Common myeloid progenitor, CD34-positive (primary cell): ENCODE measurements around the gene DOK7.

ENCODE experiments used
- CTCF ChIA-PET: fragments of 350-600 bp; sonication (Branson Sonifier 250); formaldehyde crosslinking; loops from one replicate; lab custom pipeline; 2021; ENCODE audit warnings: antibody characterized with exemption; lab: Charles Lee
- POLR2A ChIA-PET: fragments of 350-600 bp; sonication (Branson Sonifier 250); formaldehyde crosslinking; loops from one replicate; lab custom pipeline; 2021; ENCODE audit warnings: antibody characterized with exemption; lab: Charles Lee
- DNase-seq, 3 donors: peaks; one replicate each; pipeline versions ENCODE4 v3.0.0 to v3.0.0-alpha.2; 2013
- H3K27ac ChIP-seq, 2 experiments: 1 replicate in 1 of 2; 2 replicates in 1 of 2; pipeline ENCODE4 v1.7.0; 2013; ENCODE audit warnings: inconsistent platforms in 2 of 2, low read length in 2 of 2, mild to moderate bottlenecking in 2 of 2, low read depth in 1 of 2, moderate library complexity in 1 of 2; ENCODE audit not compliant: severe bottlenecking in 2 of 2, insufficient read depth in 1 of 2, poor library complexity in 1 of 2
- H3K27me3 ChIP-seq, 5 experiments: replicated peaks in 2 of 5; 1 replicate in 3 of 5; 2 replicates in 2 of 5; pipeline versions ENCODE4 v1.6.1 to v1.7.0; 2013; ENCODE audit warnings: low read length in 4 of 5, mild to moderate bottlenecking in 2 of 5, moderate library complexity in 2 of 5, inconsistent platforms in 1 of 5; ENCODE audit not compliant: insufficient read depth in 5 of 5, control insufficient read depth in 4 of 5
- H3K36me3 ChIP-seq, 4 experiments: 1 replicate in 2 of 4; 2 replicates in 2 of 4; pipeline versions ENCODE4 v1.6.1 to v1.7.0; 2013; ENCODE audit warnings: low read length in 3 of 4, control low read depth in 1 of 4, mild to moderate bottlenecking in 1 of 4; ENCODE audit not compliant: control insufficient read depth in 4 of 4, insufficient read depth in 4 of 4
- H3K4me1 ChIP-seq, 4 experiments: 1 replicate in 3 of 4; 2 replicates in 1 of 4; pipeline versions ENCODE4 v1.6.1 to v1.7.1; 2013; ENCODE audit warnings: low read length in 3 of 4, mild to moderate bottlenecking in 3 of 4, control low read depth in 1 of 4, inconsistent platforms in 1 of 4, moderate library complexity in 1 of 4; ENCODE audit not compliant: control insufficient read depth in 4 of 4, insufficient read depth in 4 of 4; ENCODE audit errors: control extremely low read depth in 1 of 4
- H3K4me3 ChIP-seq, 7 experiments: 1 replicate in 4 of 7; 2 replicates in 3 of 7; pipeline versions ENCODE4 v1.5.1 to v1.7.0; 2013; ENCODE audit warnings: mild to moderate bottlenecking in 7 of 7, low read length in 6 of 7, moderate library complexity in 6 of 7, inconsistent platforms in 2 of 7, low read depth in 2 of 7, control low read depth in 1 of 7; ENCODE audit not compliant: insufficient read depth in 4 of 7, control insufficient read depth in 1 of 7; ENCODE audit errors: extremely low read depth in 1 of 7
- H3K9me3 ChIP-seq, 5 experiments: 1 replicate in 4 of 5; 2 replicates in 1 of 5; pipeline versions ENCODE4 v1.6.1 to v1.7.1; 2013; ENCODE audit warnings: low read length in 4 of 5, mild to moderate bottlenecking in 2 of 5, inconsistent platforms in 1 of 5, low read depth in 1 of 5, moderate library complexity in 1 of 5; ENCODE audit not compliant: control insufficient read depth in 4 of 5, insufficient read depth in 2 of 5; ENCODE audit errors: control extremely low read depth in 1 of 5
- WGBS: methylation state at CpG from one replicate; pipeline ENCODE4 v1.1.5; 2013; ENCODE audit not compliant: insufficient coverage; 5-methylcytosine and 5-hydroxymethylcytosine counted together

Gene DOK7

DNA sequence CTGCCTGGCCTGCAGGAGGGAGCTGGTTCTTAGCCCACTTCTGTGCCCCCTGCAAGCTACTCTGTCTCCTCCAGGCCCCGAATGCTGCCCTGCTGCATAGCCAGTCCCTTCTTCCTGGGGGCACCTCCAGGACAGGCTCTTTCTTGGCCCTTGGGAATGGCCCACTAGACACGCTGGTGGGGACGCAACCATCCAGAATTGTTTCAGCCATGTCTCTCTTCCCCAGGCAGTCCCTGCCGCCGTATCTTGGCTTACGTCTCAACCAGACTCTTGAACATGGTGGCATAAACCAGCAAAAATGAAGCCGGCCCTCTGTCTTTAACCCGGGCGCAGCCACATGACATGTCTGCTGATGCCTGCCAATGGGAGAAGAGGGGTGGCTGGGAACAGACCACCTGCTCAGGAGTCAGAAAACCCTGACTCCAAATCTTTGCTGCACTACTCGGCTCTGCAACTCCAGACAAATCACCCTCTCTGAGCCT lies 60.1 kb downstream of the DOK7 start:
- peaks cover 0 to 3% (median 1%) of the 10 kb centered on the region in 4 experiments for H3K4me1 ChIP-seq
- H3K27me3 ChIP-seq, result no peaks in the 10 kb centered on the region
- ChIA-PET CTCF (no interaction called here), POLR2A (no interaction called here)
- WGBS, result 86% methylated on average over 10 of the region's 10 CpGs
- DNase-seq, result no peak
- no peak overlapping the region for H3K4me3 ChIP-seq
- no peaks in the 10 kb centered on the region for H3K9me3 ChIP-seq
- no peak overlapping the region for H3K27ac ChIP-seq
- peaks cover 6 to 88% (median 55%) of the 10 kb centered on the region in 4 experiments for H3K36me3 ChIP-seq

DNA sequence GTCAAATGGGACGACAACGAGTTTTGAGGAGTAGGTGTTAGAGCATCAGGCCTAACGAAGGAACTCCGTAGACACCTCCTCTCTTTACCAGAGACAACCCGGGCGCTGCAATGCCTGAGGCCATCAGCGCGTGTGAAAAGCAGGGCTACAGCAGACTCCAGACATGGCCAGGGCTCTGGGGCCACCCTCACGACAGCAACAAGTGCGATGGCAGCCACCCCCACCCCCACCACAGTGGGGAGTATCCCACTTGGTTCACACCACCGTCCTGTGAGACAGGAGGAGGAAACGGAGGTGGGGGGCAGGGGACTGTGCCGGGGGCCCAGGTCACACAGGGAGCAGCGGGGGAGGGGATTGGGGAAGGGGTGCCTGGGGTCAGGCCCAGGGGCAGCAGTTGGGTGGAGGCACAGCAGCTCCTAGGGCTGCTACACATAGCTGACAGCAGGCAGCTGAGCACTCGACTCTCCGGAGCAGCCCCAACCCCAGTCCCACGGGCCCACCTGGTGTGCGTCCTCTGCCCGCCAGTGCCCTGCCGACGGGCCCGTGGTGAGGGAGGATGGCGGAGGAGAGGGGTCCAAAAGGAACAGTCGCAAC lies 60.6 kb downstream of the DOK7 start:
- DNase-seq, result no peak
- peaks cover 6 to 89% (median 56%) of the 10 kb centered on the region in 4 experiments for H3K36me3 ChIP-seq
- H3K4me1 ChIP-seq, result peaks cover 0 to 3% (median 1%) of the 10 kb centered on the region in 4 experiments
- no peak overlapping the region for H3K4me3 ChIP-seq
- 96% methylated on average over 16 of the region's 24 CpGs for WGBS
- POLR2A ChIA-PET, result interaction anchor here (0.5 kb wide), 1 partner anchor 807 kb away, joined by 3 read pairs; no protein-coding TSS in a partner anchor
- H3K9me3 ChIP-seq, result no peaks in the 10 kb centered on the region
- H3K27ac ChIP-seq, result no peak overlapping the region
- CTCF ChIA-PET, result no interaction called here
- H3K27me3 ChIP-seq, result no peaks in the 10 kb centered on the region

DNA sequence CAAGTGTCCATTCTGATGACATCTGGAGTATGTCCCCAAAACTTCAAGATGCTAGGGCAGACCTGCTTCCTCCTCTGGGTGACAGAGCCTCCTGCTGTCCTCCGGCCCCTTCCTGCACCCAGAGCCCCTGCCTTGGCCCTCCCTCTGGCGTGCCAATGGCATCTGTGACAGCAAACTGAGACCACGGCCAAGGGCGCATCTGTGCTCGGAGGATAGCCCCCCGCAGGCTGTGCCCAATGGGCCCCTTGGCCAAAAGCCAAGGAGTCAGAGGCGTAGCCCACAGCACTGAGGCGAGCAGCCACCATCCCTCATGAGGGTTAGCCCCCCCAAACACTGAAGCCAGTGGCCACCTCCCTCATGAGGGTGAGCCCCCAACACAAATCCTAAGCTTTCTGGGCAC lies 61.2 kb downstream of the DOK7 start:
- H3K27ac ChIP-seq, result no peak overlapping the region
- no peak for DNase-seq
- POLR2A ChIA-PET, result interaction anchor here (0.5 kb wide), 1 partner anchor 807 kb away, joined by 3 read pairs; no protein-coding TSS in a partner anchor
- H3K4me1 ChIP-seq, result peaks cover 0 to 5% (median 1%) of the 10 kb centered on the region in 4 experiments
- WGBS, result 100% methylated on average over 6 of the region's 8 CpGs
- peaks cover 6 to 84% (median 55%) of the 10 kb centered on the region in 4 experiments for H3K36me3 ChIP-seq
- CTCF ChIA-PET, result no interaction called here
- no peaks in the 10 kb centered on the region for H3K27me3 ChIP-seq
- H3K4me3 ChIP-seq, result no peak overlapping the region
- H3K9me3 ChIP-seq, result no peaks in the 10 kb centered on the region

DNA sequence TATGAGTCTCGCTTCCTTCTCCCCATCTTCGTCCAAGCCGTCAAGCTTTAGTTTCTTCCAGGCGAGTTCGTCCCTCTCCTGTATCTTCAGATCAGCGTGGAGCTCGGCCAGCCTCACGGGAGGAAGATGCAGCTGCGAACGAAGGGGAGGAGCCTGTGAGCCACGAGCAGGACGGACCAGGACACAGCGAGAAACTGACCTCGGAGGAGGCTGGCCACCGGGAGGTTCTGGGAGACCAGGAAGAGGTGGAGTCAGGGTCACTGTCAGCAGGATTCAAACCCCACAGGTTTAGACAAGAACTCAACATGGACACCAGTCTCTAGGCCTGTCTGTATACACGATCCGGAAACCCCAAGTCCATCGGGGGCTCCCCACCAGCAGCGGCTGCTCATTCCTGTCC lies 61.8 kb downstream of the DOK7 start:
- DNase-seq, result no peak
- ChIA-PET CTCF (no interaction called here), POLR2A (no interaction called here)
- Histone ChIP-seq H3K9me3 (no peaks in the 10 kb centered on the region), H3K27me3 (no peaks in the 10 kb centered on the region), H3K4me1 (peaks cover 0 to 11% (median 1%) of the 10 kb centered on the region in 4 experiments), H3K36me3 (peaks cover 6 to 84% (median 54%) of the 10 kb centered on the region in 4 experiments), H3K4me3 (no peak overlapping the region), H3K27ac (no peak overlapping the region)
- 92% methylated on average over 19 of the region's 19 CpGs for WGBS

DNA sequence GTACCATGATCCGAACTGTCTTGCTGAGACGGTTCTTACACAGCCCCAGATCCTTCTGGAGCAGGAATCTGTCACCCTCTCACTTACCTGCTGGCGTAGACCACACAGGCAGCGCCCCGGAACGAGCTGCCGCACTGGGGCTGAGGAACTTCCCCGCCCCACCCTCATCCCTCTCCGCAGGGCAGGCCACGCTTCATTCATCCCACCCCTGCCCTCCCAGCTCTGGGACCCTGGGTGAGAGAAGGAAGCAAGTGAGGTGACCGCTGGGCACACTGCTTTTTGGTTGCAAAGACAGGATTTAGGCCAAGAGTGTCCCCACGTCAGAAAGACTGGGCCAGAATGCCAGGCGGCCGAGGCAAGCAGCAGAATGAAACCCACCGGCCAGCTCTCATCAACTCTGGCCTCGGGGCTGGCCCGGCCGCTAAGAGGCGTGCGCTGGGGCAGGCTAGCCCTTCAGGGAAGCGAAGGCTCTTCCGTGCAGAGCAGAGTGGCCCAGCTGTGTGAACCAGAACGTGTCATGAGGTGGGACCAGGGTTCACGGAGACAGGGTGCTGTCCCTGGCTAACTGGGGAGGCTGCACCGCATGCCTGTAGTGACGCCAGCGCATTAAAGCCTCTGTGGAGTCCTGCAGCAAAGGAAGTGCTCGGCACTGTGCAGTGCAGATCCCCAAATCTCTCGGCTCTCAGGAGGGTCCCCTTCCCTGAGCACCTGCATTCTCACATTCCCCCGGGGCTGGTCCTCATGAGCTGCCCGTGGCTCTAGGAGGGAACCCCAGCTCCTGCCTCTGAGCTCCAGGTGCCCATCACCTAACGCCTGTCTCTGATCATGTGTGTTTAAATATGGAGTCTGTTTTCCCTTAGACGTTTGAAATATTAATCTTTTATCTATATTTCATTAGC lies 62.7 kb downstream of the DOK7 start:
- WGBS, result over 99% methylated on average over 21 of the region's 33 CpGs
- Histone ChIP-seq H3K9me3 (no peaks in the 10 kb centered on the region), H3K4me1 (peaks cover 0 to 20% (median 5%) of the 10 kb centered on the region in 4 experiments), H3K27ac (no peak overlapping the region), H3K4me3 (no peak overlapping the region), H3K27me3 (no peaks in the 10 kb centered on the region), H3K36me3 (peaks cover 6 to 78% (median 46%) of the 10 kb centered on the region in 4 experiments)
- DNase-seq, result no peak
- POLR2A ChIA-PET, result no interaction called here
- CTCF ChIA-PET, result interaction anchor here (0.6 to 1.1 kb wide), 2 partner anchors 11 to 649 kb away, joined by 3 read pairs; no protein-coding TSS in a partner anchor

DNA sequence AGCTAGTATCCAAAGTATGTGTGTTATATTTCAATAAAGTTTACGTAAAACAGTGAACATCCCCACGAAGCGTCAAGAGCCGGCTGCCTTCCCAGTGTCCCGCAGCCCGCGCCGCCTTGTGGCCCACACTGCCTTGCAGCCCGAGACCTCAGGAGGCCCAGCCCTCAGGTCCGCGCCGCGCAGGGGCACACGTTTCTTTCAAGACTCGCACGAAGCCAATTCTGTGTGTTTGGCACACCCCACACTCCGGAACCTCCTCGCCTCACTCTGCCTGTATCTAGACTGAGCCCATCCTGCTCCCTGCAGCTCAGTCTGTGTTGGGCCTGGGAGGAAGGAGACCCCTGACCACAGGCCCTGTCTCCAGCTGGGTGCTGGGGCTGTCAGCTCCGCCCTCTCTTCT lies 63.4 kb downstream of the DOK7 start:
- Histone ChIP-seq H3K9me3 (no peaks in the 10 kb centered on the region), H3K27ac (no peak overlapping the region), H3K4me3 (no peak overlapping the region), H3K27me3 (no peaks in the 10 kb centered on the region), H3K36me3 (peaks cover 6 to 71% (median 40%) of the 10 kb centered on the region in 4 experiments), H3K4me1 (peaks cover 0 to 26% (median 12%) of the 10 kb centered on the region in 4 experiments)
- 98% methylated on average over 12 of the region's 19 CpGs for WGBS
- ChIA-PET CTCF (interaction anchor here (0.6 to 1.1 kb wide), 2 partner anchors 11 to 650 kb away, joined by 3 read pairs; no protein-coding TSS in a partner anchor), POLR2A (no interaction called here)
- no peak for DNase-seq
